NOMO-1 (cell line): Measurements from ENCODE around the gene SLC37A1.

Source experiments
- DNase-seq, 2 experiments: peaks; one replicate each; lab custom pipeline; 2025; ENCODE audit not compliant: unreplicated experiment in 2 of 2; lab: John Stamatoyannopoulos, UW

The SLC37A1 gene

GRCh38 chr21:42542196-42542595 is 28.5 kb downstream of the SLC37A1 start:
- DNase-seq = no peak

GRCh38 chr21:42542596-42542995 is 28.9 kb downstream of the SLC37A1 start:
- DNase-seq = no peak

- DNase-seq = no peak
These were observed 29.6 kb downstream of the SLC37A1 start for GRCh38 chr21:42543106-42543847.

GRCh38 chr21:42544544-42544943 is 30.9 kb downstream of the SLC37A1 start:
- no peak for DNase-seq

- DNase-seq = no peak
These were observed 31.7 kb downstream of the SLC37A1 start for GRCh38 chr21:42545317-42545716.

DNA sequence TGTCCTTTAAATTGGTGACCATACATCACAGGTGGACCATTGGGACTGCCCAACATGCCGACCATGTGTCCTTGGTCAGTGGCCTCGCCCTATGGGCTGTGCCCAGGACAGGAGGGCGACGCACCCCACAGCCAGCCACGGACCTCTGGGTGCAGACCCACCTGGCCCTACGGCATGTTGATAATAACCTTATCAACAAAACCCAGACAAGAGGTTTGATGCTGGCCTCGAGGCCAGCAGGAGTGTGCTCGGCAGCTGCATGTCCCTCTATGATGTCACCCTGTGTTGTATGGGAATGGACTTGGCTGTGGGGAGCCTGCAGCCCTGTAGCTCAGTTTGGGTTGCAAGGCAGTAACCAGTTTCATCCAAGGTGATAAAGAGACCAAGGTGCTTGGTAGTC is 32.1 kb downstream of the SLC37A1 start:
- no peak for DNase-seq

- DNase-seq = no peak
These were observed 32.8 kb downstream of the SLC37A1 start for GRCh38 chr21:42546433-42546832.

DNA sequence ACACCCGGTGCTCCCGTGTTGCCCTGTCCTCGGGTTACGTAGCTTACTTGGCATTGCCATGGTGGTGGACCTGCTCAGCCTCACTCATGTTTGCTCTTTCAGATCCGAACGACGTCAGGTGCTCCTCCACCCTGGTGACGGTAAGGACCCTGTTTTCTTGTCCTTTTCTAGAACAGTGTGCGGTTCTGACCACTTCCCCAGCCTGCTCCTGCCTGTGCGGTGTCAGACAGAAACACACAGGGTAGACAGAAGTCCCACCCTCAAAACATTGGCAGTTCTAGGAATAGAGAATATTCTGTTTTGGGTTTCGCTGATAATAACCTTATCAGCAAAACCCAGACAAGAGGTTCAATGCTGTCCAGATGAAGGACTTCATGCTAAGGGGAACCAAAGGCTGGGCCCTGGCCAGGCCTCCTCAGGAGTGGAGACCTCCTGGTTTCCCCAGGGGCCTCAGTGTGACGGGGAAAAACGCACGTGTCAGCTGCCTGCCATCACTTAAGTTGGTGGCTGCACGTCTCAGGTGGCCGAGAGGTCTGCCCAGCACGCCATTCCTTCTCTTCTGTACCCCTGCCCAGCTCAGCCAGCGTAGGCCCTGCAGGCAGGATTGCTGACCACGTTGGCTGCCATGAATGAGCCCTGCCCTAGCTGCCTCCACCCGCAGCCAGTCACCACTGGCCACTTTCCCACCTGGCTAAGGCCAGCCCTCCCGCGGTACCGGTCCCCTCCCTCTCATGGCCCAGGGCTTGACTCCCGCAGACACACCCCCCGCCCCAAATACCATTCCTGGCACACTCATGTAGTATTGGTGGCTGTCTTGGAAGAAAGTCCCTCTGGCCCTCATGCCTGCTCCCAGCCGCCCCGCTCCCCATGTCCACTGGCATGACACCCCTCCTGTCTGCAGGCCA is 33.6 kb downstream of the SLC37A1 start:
- no peak for DNase-seq

DNA sequence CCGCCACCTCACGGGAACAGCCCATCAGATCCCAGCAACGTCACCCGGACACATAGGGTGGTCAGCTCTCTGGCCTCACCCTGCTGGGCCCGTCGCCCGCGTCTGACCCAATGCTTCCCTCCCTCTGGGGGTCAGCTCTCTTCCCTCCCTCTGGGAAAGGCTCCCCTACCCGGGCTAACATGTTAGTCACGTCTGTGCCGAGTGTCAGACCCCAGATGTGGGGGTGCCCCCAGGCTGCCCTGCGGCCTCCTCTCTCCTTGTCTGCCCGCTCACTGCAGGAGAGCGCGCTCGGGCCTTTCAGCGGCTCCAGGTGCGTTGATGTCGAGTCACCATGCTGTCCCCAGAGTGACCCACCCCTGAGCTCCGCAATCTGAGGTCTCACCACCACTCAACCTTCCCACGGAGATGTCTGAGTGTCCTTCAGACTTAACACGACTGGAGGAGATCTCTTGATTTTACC is 34.3 kb downstream of the SLC37A1 start:
- DNase-seq = no peak

DNA sequence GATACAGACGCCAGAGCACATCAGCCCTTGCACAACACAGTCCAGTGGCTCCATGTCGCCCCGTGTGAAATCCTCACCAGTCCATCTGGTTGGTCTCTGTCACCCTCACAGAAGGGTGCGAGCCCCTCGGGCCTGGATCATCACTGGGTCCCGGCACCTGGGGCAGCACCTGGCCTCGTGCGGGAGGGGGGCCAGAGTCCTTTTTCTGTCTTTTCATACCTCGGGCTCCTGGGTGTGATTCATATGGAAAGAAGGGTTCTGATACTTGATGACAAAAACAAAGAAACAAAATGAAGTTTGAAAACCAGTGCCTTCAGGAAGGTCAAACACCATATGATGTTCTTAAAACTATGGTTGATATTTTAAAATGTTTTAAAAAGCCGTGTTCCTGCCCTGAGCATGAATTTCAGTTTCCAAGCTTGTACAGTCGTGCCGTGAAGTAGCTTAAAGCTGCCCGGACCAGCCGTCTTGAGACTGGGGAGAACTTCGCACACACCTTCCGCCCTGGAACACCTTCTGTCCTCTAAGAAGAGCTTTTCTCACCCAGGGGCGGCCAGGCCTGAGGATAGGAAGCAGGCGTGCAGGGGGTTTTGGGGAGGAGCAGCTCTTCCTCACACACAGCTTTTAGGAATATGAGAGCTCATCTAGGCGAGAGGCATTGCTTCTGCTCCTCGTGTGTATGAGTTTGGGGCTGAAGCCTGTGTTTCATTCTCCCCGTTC is 35.2 kb downstream of the SLC37A1 start:
- DNase-seq = no peak

GRCh38 chr21:42550817-42551216 is 37.2 kb downstream of the SLC37A1 start:
- DNase-seq = no peak

DNA sequence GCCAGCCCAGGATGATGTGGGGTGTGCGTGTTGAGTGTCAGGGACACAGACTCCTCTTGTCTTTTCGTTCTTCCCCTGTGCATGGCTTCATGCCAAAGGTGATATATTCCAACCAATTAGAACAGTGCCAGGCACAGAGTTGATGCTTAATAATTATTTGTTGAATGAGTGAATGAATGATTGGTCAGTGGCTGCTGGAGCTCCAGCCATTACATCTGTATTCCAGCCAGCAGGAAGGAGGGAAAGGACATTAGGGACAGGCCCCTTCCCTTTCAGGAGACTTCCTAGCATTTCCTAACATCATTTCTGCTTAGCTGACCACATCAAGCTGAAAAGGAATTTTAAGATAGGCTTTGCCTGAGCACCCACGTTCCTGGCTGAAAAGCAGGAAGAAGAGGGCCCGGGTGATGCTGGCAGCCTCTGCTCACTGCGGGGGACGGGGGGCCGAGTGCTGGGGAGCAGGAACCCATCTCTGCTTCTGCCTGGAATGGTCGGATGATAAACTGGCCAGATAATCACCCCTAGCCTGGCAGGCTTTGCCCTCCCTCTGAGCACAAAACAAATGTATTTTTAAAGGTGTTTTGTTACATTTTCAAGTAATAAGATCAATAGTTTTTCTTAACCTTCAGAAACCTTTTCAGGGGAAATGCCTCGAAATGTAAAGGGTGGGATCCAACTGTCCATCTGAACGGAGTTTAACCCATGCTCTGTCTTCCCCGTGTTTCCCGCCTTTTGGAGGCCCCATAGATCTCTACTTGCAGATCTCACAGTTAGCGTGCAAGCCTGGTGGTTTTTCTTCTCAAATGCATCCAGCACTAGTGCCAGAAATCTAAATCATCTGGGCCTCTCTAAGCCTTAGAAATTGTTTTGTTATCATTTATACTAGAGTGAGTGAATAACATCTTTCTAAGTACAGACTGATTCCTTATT is 39.0 kb downstream of the SLC37A1 start:
- no peak for DNase-seq

- DNase-seq = no peak
These were observed 39.8 kb downstream of the SLC37A1 start for GRCh38 chr21:42553435-42553834.

DNA sequence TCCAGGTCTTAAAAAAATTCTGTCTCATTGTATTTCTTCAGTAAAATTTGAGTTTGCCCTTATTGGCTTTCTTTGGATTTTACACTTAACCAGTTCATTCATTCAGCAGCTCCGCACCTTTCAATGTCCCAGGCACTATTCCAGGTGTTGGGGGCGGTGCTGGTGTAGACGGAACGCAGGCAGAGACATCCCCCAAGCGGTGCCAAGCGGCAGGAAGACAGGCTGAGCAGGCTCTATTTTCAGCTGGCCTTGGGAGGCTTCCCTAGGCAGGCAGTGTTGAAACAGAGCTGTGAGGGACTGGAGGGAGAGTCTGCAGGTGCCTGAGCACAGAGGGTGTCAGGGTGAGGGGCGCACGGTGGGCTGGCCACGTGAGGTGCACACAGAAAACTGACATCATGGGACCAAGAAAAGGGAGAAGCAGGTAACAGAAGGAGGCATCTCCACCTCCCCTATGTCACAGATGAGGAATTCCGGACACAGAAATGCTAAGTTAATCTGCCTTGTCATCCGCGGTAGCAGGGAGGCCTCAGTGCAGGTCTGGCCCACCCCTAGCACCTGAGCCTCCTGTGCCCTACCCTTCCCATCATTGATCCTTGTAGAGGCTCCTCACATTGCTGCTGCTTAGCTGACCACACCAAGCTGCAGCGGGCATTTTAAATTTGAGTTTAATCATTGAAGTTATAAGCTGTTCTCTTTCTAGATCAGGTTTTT is 40.8 kb downstream of the SLC37A1 start:
- no peak for DNase-seq

DNA sequence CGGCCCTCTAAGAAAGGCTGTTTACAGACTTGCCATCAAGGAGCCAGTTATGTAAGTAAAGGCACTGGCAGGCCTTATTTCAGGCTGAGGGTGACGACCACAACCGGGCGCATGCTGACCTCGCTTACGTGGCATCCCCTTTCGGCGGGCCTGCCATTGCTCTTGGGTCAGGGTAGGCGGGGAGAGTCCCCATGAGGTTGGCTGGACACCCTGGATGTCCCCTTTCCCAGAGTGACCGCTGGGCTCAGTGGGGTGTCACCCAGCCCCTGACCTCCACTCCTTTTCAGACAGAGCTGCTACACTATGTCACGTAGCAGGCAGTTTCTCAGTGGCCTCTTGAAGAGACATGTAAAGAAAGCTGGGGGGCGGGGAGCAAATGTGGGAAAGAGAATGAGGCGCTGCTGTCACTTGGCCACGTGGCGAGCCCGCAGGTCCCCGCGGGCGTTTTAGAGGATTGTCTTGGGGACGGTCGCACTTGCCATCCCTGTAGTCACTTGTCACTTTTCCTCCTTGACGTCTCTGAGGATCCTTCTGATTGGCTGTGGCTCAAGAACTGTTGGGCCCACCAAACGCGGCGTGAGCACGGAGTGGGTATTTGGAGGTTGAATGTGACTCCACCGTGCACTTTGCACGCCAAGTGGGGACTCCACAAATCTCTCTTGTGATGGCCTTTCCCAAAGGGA is 42.2 kb downstream of the SLC37A1 start:
- DNase-seq = no peak

DNA sequence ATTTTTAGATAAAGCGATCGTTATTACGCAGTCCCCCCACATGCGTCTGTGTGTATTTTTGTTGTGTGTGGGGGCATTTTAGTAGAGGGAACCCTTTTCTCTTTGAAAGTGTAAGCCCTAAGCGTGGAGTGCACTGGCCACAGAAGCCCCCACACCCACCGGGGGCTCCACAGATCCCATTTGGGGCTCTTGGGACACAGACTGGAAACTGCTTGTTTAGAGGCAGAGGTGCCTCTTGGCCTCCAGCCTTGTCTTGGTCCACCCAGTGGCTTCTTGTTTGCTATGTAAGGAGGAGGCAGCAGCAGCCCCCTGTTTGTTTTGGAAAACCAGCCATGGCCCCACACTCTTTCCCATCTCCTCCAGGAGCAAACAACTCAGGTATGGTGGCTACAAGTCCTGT is 42.8 kb downstream of the SLC37A1 start:
- no peak for DNase-seq

DNA sequence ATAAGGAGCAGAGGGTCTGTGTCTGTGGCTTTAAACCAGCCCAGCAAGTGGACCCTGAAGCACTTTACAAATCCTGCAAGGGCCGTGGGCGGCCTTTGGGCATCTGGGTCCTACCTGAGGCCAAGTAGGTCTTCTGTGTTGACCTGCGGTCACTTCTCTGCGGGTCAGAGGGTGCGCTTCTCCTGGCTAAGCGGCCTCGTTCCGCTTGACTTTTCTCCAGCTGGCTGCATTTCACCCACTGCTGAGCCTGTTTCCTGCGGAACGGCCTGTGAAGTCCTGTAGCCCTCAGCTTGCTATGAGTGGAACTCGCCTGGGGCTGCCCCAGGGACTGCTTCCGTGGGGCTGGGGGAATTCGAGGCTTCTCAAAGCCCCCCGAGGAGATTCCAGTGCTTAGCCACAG is 43.3 kb downstream of the SLC37A1 start:
- no peak for DNase-seq

GRCh38 chr21:42557420-42557819 is 43.8 kb downstream of the SLC37A1 start:
- no peak for DNase-seq

- no peak for DNase-seq
These were observed 44.7 kb downstream of the SLC37A1 start for GRCh38 chr21:42558368-42558767.
